Heart left ventricle (tissue), 13 donors: ENCODE results near the gene FAM229A.

Source experiments
- POLR2A ChIP-seq, 2 donors: fragments of 450-650 bp; IDR thresholded peaks; one replicate each; pipeline ENCODE4 v1.6.1; 2017; ENCODE audit warnings: antibody characterized with exemption in 2 of 2, mild to moderate bottlenecking in 2 of 2, moderate library complexity in 2 of 2
- TF ChIP-seq, protein P1 (sequence below), 12 donors: fragments of 200-600 bp; sonication (generic) in 4 of 12; IDR thresholded peaks; one replicate each; pipeline versions ENCODE4 v1.5.0 to v1.8.0; 2018 to 2022; ENCODE audit warnings: antibody characterized with exemption in 12 of 12, mild to moderate bottlenecking in 5 of 12
- donor health status: ischemic (EF 13 %, LVEDD 7.1; RV severe dilation, severe dysfunction).
- donor health status: DM: no; HTN: yes; CAD: no.
- donor health status: DM: no; HTN: no; CAD: no.
- donor health status: ischemic (EF 25% LVEDD 6.9; RV normal size, moderate dysfunction).
- donor health status: ischemic (EF 25% LVEDD 5.7; RV mildly dilated, moderate dysfunction).
- donor health status: ischemic (EF 35%, LVEDD 5.7; RV mildly dilated, moderate dysfunction).
- donor health status: nonischemic (EF 11% LVEDD 7.7; RV severe dilation, severe dysfunction).
- donor health status: DM: yes; HTN: yes; CAD: no.
- donor health status: PGD.
- donor health status: ischemic (EF 29% LVEDD 5.4; RV normal size, mild dysfunction).
- donor health status: nonischemic (EF 23%, LVEDD 6.1; RV moderate dilation, normal function).

DNA sequence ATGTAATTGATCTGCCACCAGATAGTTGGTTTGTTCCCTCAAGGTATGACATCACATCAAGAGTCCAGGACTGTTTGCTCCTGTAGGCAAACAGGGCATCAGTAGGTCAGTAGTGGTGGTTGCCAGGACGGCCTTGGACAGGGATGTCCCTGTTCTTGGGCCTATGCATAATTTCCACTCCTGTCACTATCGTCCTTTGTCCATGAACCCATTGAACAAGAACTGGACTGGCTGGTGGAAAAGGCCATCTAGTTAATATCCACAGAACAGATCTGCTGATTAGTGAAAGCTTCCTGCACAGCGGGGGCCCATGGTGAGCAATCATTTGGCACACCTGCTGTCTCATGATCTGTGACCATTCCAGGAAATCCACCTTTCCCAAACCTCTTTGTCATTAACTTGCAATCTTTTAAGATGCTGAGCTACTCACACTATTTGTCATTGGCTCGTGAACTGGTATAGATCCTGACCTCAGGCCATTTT, 44.4 kb upstream of the FAM229A start:
- TF ChIP-seq, protein P1, sequence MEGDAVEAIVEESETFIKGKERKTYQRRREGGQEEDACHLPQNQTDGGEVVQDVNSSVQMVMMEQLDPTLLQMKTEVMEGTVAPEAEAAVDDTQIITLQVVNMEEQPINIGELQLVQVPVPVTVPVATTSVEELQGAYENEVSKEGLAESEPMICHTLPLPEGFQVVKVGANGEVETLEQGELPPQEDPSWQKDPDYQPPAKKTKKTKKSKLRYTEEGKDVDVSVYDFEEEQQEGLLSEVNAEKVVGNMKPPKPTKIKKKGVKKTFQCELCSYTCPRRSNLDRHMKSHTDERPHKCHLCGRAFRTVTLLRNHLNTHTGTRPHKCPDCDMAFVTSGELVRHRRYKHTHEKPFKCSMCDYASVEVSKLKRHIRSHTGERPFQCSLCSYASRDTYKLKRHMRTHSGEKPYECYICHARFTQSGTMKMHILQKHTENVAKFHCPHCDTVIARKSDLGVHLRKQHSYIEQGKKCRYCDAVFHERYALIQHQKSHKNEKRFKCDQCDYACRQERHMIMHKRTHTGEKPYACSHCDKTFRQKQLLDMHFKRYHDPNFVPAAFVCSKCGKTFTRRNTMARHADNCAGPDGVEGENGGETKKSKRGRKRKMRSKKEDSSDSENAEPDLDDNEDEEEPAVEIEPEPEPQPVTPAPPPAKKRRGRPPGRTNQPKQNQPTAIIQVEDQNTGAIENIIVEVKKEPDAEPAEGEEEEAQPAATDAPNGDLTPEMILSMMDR (IDR thresholded peaks at IDR 0.05), result no peak
- no peak for TF ChIP-seq POLR2A (IDR thresholded peaks at IDR 0.05)
